HepG2 (cell line): Measurements from ENCODE around the gene TOPBP1.

ENCODE experiments used
- CREM ChIP-seq, 2 experiments: sonication (generic) in 1 of 2; formaldehyde crosslinking in 1 of 2; IDR thresholded peaks; 2 replicates each; pipeline versions ENCODE4 v1.4.0 to v1.6.1; 2016 to 2020; ENCODE audit warnings: antibody characterized with exemption in 1 of 2, mild to moderate bottlenecking in 1 of 2, missing genetic modification reagents in 1 of 2
- CTCF ChIP-seq: sonication (generic); formaldehyde crosslinking; IDR thresholded peaks from 2 replicates; pipeline ENCODE4 v1.5.0; 2020; ENCODE audit warnings: mild to moderate bottlenecking, missing genetic modification reagents, moderate library complexity
- EZH2 ChIP-seq: conservative IDR thresholded peaks from 2 replicates; pipeline ENCODE4 v1.6.1; 2012; ENCODE audit warnings: mild to moderate bottlenecking, low read depth, low read length, moderate library complexity
- GMEB1 ChIP-seq: sonication (generic); formaldehyde crosslinking; IDR thresholded peaks from 2 replicates; pipeline ENCODE4 v1.5.1; 2020; ENCODE audit warnings: missing genetic modification reagents, mild to moderate bottlenecking, borderline replicate concordance
- MAX ChIP-seq: IDR thresholded peaks from 2 replicates; pipeline ENCODE4 v1.6.1; 2012; ENCODE audit warnings: inconsistent platforms
- TEF ChIP-seq: sonication (generic); formaldehyde crosslinking; IDR thresholded peaks from 2 replicates; pipeline ENCODE4 v1.5.0; 2020; ENCODE audit warnings: missing genetic modification reagents
- ZBTB44 ChIP-seq: sonication (generic); formaldehyde crosslinking; IDR thresholded peaks from 2 replicates; pipeline ENCODE4 v1.4.0; 2020; ENCODE audit warnings: missing genetic modification reagents
- ZNF138 ChIP-seq: sonication (generic); formaldehyde crosslinking; IDR thresholded peaks from 2 replicates; pipeline ENCODE4 v1.5.0; 2020; ENCODE audit warnings: mild to moderate bottlenecking, low read depth, missing genetic modification reagents
- ZNF337 ChIP-seq: sonication (generic); formaldehyde crosslinking; IDR thresholded peaks from 2 replicates; pipeline ENCODE4 v1.5.1; 2020; ENCODE audit warnings: missing genetic modification reagents, low read depth, mild to moderate bottlenecking, borderline replicate concordance
- ZZZ3 ChIP-seq: sonication (generic); formaldehyde crosslinking; IDR thresholded peaks from 2 replicates; pipeline ENCODE4 v1.4.0; 2020; ENCODE audit warnings: missing genetic modification reagents, mild to moderate bottlenecking, borderline replicate concordance

GRCh38 chr3:133691273-133692107 is 29.7 kb upstream of the TOPBP1 start:
- TF ChIP-seq TEF (CRISPR knock-in tag) = no peak
- TF ChIP-seq ZNF337 (CRISPR knock-in tag) = no peak
- no peak for TF ChIP-seq ZZZ3
- TF ChIP-seq MAX = no peak
- TF ChIP-seq CTCF = no peak
- no peak for TF ChIP-seq ZBTB44 (CRISPR knock-in tag)
- TF ChIP-seq ZNF138 (CRISPR knock-in tag) = no peak
- no peak for TF ChIP-seq GMEB1 (CRISPR knock-in tag)
- TF ChIP-seq CREM (IDR thresholded peaks at IDR 0.05) = no peak
- TF ChIP-seq CREM (CRISPR knock-in tag; IDR thresholded peaks at IDR 0.05) = no peak
- TF ChIP-seq EZH2 = no peak
